Measurements from ENCODE around the gene GPR176.

DNA sequence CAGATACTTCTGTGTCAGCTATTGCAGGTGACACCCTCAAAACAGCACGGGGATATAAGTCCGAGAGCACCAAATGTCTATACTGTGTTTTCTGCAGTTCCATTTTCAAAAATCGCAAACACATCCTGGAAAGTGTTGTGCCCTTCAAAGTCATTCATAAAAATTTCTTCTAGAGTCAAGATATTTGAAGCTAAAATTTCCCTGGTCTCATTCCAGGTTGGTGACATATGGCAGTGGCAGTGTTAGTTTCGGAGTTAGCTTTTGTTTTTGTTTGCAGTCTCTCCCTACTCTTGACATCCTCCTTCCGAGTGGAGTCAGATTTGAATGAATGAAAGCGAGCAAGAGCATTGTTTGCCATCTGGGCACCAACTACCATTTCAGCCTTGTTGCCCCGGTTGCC lies 134.2 kb downstream of the GPR176 start:
- TF ChIP-seq, protein P1, sequence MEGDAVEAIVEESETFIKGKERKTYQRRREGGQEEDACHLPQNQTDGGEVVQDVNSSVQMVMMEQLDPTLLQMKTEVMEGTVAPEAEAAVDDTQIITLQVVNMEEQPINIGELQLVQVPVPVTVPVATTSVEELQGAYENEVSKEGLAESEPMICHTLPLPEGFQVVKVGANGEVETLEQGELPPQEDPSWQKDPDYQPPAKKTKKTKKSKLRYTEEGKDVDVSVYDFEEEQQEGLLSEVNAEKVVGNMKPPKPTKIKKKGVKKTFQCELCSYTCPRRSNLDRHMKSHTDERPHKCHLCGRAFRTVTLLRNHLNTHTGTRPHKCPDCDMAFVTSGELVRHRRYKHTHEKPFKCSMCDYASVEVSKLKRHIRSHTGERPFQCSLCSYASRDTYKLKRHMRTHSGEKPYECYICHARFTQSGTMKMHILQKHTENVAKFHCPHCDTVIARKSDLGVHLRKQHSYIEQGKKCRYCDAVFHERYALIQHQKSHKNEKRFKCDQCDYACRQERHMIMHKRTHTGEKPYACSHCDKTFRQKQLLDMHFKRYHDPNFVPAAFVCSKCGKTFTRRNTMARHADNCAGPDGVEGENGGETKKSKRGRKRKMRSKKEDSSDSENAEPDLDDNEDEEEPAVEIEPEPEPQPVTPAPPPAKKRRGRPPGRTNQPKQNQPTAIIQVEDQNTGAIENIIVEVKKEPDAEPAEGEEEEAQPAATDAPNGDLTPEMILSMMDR (conservative IDR thresholded peaks at IDR 0.05; ENCODE audit: low read length), result no peak
- no peak for TF ChIP-seq EZH2phosphoT487 (IDR thresholded peaks at IDR 0.05; ENCODE audit: borderline replicate concordance)
